Measurements from ENCODE around the gene PTPRM. TPM values are rescaled to one million over a fixed set of nuclear protein-coding genes. Genes with fewer than 3 reads are reported as not detected.

PTPRM gene
- polyA plus RNA-seq, 1 of the 3 experiments (the other 2 are of a cell fraction): 16.0 TPM

- no peak for TF ChIP-seq EP300 (IDR thresholded peaks at IDR 0.05; ENCODE audit: borderline replicate concordance in 1 of 2, low read depth in 1 of 2, low read length in 1 of 2)
- no peak for TF ChIP-seq CTCF (IDR thresholded peaks at IDR 0.05)
- no peak for TF ChIP-seq USF1 (IDR thresholded peaks at IDR 0.05; ENCODE audit: borderline replicate concordance, low read depth)
Measured at GRCh38 chr18:7535436-7536205, 31.5 kb upstream of the PTPRM start (continued).

GRCh38 chr18:7537145-7537544, 30.0 kb upstream of the PTPRM start:
- TF ChIP-seq FOXJ3 (CRISPR knock-in tag; IDR thresholded peaks at IDR 0.05) (no peak), USF1 (IDR thresholded peaks at IDR 0.05; ENCODE audit: borderline replicate concordance, low read depth) (no peak), EZH2phosphoT487 (IDR thresholded peaks at IDR 0.05; ENCODE audit: borderline replicate concordance, low read depth) (no peak), MAX (IDR thresholded peaks at IDR 0.05; ENCODE audit: low read depth) (no peak), ZBTB33 (IDR thresholded peaks at IDR 0.05; ENCODE audit: borderline replicate concordance, low read depth) (no peak), RCOR1 (IDR thresholded peaks at IDR 0.05; ENCODE audit: low read length) (no peak), CHD2 (IDR thresholded peaks at IDR 0.05; ENCODE audit: low read length, partially characterized antibody) (no peak), NFIC (IDR thresholded peaks at IDR 0.05; ENCODE audit: borderline replicate concordance) (no peak), TAF1 (IDR thresholded peaks at IDR 0.05; ENCODE audit: borderline replicate concordance, low read depth, low read length) (no peak), FOXM1 (IDR thresholded peaks at IDR 0.05; ENCODE audit: low read depth) (no peak), TCF12 (IDR thresholded peaks at IDR 0.05) (no peak), JUND (IDR thresholded peaks at IDR 0.05) (no peak)
- Histone ChIP-seq H3K9me3 (no peaks in the 10 kb centered on the region), H3K27me3 (ENCODE audit: insufficient read depth) (no peaks in the 10 kb centered on the region), H3K9me2 (no peaks in the 10 kb centered on the region), H3K4me1 (ENCODE audit: control insufficient read depth in 1 of 2, insufficient read depth in 2 of 2, low read depth in 1 of 2, low read length in 1 of 2) (no peaks in the 10 kb centered on the region), H3K9ac (no peak overlapping the region), H3K79me2 (ENCODE audit: insufficient read depth) (no peaks in the 10 kb centered on the region), H3K4me3 (ENCODE audit: low read depth in 2 of 2, low read length in 1 of 2) (no peak overlapping the region), H3F3A (replicated peaks; ENCODE audit: insufficient read depth) (no peaks in the 10 kb centered on the region), H3K27ac (ENCODE audit: low read depth in 2 of 2, low read length in 1 of 2) (no peak overlapping the region), H3K36me3 (replicated peaks in 1 of 2; ENCODE audit: control insufficient read depth in 1 of 2, insufficient read depth in 2 of 2, low read length in 1 of 2) (no peaks in the 10 kb centered on the region), H2AFZ (ENCODE audit: low read depth) (no peak overlapping the region), H3K4me2 (no peak overlapping the region), H4K20me1 (ENCODE audit: insufficient read depth) (no peaks in the 10 kb centered on the region)
- ChIA-PET POLR2A (no interaction called here), CTCF (interaction anchor here (1.3 kb wide), 1 partner anchor 11 kb away, joined by 4 read pairs; no protein-coding TSS in a partner anchor)
- DNase-seq: no peak
- 11% methylated on average over 1 of the region's 1 CpG for WGBS (ENCODE audit: low lambda C conversion rate)
